Caki2 (cell line): ENCODE results near the gene RPS8. TPM values are rescaled to one million over a fixed set of nuclear protein-coding genes. Genes with fewer than 3 reads are reported as not detected.

Source experiments
- DNase-seq: peaks from one replicate; pipeline ENCODE4 v3.0.0-alpha.2; 2015; ENCODE audit warnings: low read depth
- in situ Hi-C: cut with HindIII; loops from 2 replicates; pipeline ENCODE4 v1.10.0; 2016; ENCODE audit warnings: low sequenced_read_pairs, low pct_unique_long_range_greater_than_20kb, mixed read lengths
- total RNA-seq: library from RNA; depleted of rRNA; stranded (reverse); fragments of >200 nt; shearing (Covaris generic); gene quantifications from 2 replicates; pipeline ENCODE4 v1.2.3, GENCODE V29; 2014; ENCODE audit warnings: low replicate concordance

RPS8 gene
- total RNA-seq, 1 experiment from 2014 or later: 1,946 TPM

DNA sequence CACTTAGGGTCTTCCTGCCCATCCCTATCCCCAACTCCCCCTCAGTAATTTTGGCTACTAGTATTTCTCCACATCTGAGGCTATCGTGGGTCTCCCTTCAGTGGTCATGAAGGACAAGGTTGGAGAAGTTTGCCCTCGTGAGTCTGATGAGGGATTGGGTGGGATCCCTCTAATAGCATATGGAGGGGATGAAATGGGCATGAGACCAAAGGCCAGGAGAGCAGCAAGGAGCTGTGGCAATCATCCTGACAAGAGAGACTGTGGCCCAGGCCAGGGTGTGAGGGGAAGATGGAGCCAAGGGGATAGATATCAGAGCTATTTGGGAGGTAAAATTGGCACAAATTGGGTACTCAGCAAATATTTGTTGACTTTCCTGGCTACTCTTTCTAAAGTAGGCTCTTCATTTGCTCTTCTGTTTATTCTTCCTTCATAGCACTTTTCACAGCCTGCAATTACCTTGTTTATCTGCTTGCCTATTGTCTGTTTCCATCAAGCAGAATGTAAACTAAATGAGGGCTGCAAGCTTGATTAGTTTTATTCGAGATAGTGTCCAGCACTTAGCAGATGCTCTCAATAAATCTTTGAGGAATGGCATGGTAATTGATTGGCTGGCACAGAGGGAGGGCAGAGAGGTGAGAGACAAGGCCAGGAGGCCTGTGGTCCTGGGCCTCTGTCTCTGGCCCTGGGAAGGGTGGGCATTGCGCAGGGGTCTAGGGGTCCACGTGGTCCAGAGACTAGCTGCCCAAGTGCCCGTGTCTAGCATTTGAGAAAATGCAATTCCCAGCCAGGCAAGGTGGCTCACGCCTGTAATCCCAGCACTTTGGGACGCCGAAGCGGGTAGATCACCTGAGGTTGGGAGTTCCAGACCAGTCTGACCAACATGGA, 23.4 kb downstream of the RPS8 start:
- DNase-seq: no peak
- in situ Hi-C loops: no loop called here

- in situ Hi-C loops: no loop called here
- DNase-seq: peak; percentile 98
These were observed 24.6 kb downstream of the RPS8 start, which contains the start of gene PLK3 for GRCh38 chr1:44799770-44800584. Gene PLK3, plus strand, starts transcription at chr1:44800377. Its CDS starts 87 bp downstream, at chr1:44800464.

DNA sequence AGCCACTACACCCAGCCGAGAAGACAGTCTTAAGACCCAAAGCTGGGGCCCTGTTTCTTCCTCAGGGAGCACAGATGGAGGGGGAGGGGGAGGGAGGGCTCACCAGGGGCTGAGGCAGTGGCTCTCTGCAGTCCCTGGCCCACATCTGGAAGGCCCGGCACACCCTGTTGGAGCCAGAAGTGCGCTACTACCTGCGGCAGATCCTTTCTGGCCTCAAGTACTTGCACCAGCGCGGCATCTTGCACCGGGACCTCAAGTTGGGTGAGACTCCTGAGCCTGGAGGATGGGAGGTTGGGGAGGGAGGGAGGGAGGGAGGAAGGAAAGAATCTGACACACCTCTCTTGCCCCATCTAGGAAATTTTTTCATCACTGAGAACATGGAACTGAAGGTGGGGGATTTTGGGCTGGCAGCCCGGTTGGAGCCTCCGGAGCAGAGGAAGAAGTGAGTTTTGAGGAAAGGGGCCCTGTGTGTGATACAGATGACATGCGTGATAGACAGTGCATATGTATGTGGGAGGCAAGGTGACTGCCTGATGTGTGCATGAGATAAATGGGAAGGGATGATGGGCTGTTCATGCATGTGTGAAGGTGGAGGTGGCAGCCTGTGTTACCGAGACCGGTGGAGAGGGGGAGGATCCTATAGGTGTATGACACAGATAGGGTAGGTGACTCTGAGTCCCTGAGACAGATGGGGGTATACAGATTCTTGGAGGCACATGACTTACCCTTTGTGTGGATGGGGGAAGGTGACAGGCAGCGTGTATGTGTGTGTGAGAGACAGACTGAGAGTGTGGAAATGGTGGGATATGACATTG, 26.4 kb downstream of the RPS8 start:
- in situ Hi-C loops: no loop called here
- DNase-seq: no peak

- no peak for DNase-seq
- in situ Hi-C loops: no loop called here
These were observed 27.1 kb downstream of the RPS8 start for GRCh38 chr1:44802306-44803061.

GRCh38 chr1:44803062-44803311, 27.6 kb downstream of the RPS8 start:
- in situ Hi-C loops: no loop called here
- DNase-seq: no peak

DNA sequence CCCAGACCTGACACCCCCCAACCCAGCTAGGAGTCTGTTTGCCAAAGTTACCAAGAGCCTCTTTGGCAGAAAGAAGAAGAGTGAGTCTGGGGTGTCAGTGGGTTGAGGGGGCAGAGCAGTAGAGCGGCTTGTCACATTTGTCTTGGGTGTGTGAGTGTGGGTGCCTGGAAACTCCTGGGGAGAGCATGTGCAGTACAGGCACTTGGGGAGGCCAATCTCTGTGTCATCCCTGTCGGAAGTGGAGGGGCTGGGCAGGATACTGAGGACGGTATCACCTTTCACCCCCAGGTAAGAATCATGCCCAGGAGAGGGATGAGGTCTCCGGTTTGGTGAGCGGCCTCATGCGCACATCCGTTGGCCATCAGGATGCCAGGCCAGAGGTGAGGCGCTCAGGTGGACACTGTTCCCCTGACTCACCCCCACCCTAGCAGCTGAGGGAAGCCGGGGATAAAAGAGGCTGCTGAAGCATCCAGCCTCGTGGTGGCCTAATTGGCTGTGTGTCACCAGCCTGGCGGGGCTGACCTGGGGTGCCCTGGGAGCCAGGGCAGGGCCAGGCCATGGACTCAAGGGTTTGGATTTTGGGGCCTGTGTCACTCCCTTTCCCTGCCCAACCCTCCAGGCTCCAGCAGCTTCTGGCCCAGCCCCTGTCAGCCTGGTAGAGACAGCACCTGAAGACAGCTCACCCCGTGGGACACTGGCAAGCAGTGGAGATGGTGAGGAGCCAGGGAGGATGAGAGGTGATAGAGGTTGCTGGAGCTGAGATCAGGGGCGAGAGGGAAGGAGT, 28.2 kb downstream of the RPS8 start:
- in situ Hi-C loops: no loop called here
- no peak for DNase-seq

- no peak for DNase-seq
- in situ Hi-C loops: no loop called here
These were observed 30.1 kb downstream of the RPS8 start for GRCh38 chr1:44805311-44806024.

DNA sequence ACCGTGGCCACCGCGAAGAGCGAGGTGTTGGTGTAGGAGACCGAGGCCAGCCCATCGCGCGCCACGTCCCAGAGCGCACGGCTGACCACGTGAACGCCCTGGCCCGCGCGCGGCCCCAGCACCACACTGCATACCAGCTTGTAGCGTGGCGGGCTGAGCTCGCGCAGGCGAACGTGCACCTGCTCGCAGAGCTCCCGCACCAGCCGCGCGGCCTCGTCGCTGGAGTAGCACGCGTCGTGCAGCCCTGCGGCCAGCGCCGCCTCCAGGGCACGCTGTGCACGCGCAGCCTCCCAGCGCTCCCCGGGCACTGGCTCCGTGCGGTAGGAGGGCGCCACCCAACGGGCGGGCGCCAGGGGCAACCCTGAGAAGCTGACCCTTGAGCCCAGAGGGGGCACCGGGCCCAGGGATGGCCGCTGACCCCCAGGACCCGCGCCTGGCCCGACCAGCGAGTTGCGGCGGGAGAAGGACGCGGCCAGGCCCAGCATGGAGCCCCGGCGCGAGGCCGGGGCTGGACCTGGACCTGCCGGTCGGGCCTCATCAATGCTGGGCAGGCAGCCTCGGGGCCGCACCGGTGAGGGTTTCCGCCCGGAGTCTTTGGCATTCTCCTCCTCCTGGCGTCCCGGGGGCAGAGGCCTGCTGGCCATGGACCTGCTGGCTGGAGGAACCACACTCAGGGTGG, 30.8 kb downstream of the RPS8 start:
- no peak for DNase-seq
- in situ Hi-C loops: no loop called here

- in situ Hi-C loops: no loop called here
- DNase-seq: no peak
These were observed 31.5 kb downstream of the RPS8 start, which contains the start of gene DYNLT4 for GRCh38 chr1:44806704-44807363. Gene DYNLT4, minus strand, starts transcription at chr1:44807351. Its CDS starts 683 bp downstream, at chr1:44806668.

GRCh38 chr1:44807364-44808062, 32.2 kb downstream of the RPS8 start:
- in situ Hi-C loops: no loop called here
- DNase-seq: peak; percentile 99

DNA sequence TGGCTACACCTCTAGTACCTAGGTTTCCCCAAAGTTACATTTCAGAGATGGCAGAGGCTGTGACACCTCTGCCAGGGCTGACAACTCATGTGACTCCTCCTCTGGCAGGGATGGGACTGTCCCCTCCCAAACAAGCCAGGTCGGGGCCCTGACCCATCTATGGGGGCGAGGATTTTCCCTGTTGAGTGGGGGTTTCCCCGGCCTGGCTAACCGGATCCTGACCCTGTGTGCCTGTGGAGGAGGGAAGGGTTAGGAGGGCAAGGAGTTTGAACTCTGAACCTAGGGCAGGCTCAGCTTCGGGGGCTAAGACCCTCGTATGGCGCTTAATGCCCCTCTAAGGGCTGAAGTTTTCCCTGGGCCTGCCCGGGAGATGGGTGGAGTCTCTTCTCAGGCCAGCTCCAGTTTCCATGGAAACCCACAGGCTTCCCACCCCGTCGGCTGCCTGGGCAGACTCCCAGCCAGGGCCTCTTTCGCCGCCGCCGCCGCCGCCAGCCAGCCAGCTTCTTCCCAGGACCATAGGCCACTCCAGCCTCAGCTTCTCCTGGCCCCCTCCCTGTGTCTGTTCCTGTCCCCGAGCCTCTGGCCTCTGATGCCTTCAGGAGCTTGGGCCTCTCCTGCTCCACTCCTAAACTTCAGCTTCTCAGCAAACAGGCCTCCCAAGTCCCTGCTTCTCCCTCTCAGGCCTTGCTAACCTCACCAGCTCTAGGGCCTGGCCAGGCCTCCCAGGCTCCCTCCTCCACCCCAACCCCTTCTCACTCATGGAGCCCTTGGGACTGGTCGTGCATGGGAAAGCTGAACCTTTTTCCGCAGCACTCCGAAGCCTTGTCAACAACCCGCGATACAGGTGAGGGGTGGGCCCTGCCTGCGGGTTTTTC, 33.0 kb downstream of the RPS8 start, which contains the start of gene BTBD19:
Gene BTBD19 (plus strand): TSS at position 461 of the 875 bp plus-strand sequence. CDS start 298 bp downstream, at position 759.
- peak; percentile 80 for DNase-seq
- in situ Hi-C loops: no loop called here

- peak; percentile 43 for DNase-seq
- in situ Hi-C loops: no loop called here
These were observed 33.9 kb downstream of the RPS8 start for GRCh38 chr1:44808938-44809917.

- in situ Hi-C loops: no loop called here
- DNase-seq: no peak
These were observed 34.9 kb downstream of the RPS8 start for GRCh38 chr1:44810101-44810761.
